ENCODE results near the gene PTPRA. TPM values are rescaled to one million over a fixed set of nuclear protein-coding genes. Genes with fewer than 3 reads are reported as not detected.

PTPRA gene
- total and polyA plus RNA-seq, 2 of the 8 experiments (the other 6 are each of a cell fraction or from before 2014, with no cell fraction given), result 47.7 to 51.3 TPM

DNA sequence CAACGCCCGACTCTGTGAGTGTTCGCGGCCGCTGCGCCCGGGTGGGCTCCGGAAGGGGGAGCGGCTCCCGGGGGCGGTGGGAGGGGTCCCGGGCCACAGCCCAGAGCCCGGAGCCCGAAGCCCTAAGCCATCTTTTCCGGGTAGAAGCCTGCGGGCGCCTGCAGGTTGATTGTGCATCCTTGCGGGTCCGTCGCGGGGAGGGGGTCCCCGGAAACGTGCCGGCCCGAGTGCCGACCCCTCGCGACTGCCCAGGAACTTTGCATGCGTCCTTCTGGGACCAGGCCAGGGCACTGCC, 413 bp downstream of the PTPRA start (continued):
- TF ChIP-seq, protein P1, sequence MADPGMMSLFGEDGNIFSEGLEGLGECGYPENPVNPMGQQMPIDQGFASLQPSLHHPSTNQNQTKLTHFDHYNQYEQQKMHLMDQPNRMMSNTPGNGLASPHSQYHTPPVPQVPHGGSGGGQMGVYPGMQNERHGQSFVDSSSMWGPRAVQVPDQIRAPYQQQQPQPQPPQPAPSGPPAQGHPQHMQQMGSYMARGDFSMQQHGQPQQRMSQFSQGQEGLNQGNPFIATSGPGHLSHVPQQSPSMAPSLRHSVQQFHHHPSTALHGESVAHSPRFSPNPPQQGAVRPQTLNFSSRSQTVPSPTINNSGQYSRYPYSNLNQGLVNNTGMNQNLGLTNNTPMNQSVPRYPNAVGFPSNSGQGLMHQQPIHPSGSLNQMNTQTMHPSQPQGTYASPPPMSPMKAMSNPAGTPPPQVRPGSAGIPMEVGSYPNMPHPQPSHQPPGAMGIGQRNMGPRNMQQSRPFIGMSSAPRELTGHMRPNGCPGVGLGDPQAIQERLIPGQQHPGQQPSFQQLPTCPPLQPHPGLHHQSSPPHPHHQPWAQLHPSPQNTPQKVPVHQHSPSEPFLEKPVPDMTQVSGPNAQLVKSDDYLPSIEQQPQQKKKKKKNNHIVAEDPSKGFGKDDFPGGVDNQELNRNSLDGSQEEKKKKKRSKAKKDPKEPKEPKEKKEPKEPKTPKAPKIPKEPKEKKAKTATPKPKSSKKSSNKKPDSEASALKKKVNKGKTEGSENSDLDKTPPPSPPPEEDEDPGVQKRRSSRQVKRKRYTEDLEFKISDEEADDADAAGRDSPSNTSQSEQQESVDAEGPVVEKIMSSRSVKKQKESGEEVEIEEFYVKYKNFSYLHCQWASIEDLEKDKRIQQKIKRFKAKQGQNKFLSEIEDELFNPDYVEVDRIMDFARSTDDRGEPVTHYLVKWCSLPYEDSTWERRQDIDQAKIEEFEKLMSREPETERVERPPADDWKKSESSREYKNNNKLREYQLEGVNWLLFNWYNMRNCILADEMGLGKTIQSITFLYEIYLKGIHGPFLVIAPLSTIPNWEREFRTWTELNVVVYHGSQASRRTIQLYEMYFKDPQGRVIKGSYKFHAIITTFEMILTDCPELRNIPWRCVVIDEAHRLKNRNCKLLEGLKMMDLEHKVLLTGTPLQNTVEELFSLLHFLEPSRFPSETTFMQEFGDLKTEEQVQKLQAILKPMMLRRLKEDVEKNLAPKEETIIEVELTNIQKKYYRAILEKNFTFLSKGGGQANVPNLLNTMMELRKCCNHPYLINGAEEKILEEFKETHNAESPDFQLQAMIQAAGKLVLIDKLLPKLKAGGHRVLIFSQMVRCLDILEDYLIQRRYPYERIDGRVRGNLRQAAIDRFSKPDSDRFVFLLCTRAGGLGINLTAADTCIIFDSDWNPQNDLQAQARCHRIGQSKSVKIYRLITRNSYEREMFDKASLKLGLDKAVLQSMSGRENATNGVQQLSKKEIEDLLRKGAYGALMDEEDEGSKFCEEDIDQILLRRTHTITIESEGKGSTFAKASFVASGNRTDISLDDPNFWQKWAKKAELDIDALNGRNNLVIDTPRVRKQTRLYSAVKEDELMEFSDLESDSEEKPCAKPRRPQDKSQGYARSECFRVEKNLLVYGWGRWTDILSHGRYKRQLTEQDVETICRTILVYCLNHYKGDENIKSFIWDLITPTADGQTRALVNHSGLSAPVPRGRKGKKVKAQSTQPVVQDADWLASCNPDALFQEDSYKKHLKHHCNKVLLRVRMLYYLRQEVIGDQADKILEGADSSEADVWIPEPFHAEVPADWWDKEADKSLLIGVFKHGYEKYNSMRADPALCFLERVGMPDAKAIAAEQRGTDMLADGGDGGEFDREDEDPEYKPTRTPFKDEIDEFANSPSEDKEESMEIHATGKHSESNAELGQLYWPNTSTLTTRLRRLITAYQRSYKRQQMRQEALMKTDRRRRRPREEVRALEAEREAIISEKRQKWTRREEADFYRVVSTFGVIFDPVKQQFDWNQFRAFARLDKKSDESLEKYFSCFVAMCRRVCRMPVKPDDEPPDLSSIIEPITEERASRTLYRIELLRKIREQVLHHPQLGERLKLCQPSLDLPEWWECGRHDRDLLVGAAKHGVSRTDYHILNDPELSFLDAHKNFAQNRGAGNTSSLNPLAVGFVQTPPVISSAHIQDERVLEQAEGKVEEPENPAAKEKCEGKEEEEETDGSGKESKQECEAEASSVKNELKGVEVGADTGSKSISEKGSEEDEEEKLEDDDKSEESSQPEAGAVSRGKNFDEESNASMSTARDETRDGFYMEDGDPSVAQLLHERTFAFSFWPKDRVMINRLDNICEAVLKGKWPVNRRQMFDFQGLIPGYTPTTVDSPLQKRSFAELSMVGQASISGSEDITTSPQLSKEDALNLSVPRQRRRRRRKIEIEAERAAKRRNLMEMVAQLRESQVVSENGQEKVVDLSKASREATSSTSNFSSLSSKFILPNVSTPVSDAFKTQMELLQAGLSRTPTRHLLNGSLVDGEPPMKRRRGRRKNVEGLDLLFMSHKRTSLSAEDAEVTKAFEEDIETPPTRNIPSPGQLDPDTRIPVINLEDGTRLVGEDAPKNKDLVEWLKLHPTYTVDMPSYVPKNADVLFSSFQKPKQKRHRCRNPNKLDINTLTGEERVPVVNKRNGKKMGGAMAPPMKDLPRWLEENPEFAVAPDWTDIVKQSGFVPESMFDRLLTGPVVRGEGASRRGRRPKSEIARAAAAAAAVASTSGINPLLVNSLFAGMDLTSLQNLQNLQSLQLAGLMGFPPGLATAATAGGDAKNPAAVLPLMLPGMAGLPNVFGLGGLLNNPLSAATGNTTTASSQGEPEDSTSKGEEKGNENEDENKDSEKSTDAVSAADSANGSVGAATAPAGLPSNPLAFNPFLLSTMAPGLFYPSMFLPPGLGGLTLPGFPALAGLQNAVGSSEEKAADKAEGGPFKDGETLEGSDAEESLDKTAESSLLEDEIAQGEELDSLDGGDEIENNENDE (IDR thresholded peaks at IDR 0.05; ENCODE audit: insufficient replicate concordance, low read length), result no peak
- TF ChIP-seq TBP (IDR thresholded peaks at IDR 0.05; ENCODE audit: low read depth, low read length), result no peak
- no peak for TF ChIP-seq YY1 (IDR thresholded peaks at IDR 0.05; ENCODE audit: low read depth, low read length)
- no peak for TF ChIP-seq CREB1 (IDR thresholded peaks at IDR 0.05)
- TF ChIP-seq, protein P2, sequence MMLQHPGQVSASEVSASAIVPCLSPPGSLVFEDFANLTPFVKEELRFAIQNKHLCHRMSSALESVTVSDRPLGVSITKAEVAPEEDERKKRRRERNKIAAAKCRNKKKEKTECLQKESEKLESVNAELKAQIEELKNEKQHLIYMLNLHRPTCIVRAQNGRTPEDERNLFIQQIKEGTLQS (IDR thresholded peaks at IDR 0.05; ENCODE audit: insufficient read depth, low read depth, low read length), result no peak
- no peak for TF ChIP-seq RXRA (IDR thresholded peaks at IDR 0.05; ENCODE audit: insufficient read depth, low read depth, low read length)
- TF ChIP-seq TCF12 (IDR thresholded peaks at IDR 0.05; ENCODE audit: low read depth, low read length), result no peak
- no peak for TF ChIP-seq RNF2 (IDR thresholded peaks at IDR 0.05; ENCODE audit: borderline replicate concordance, low read depth, low read length, missing control alignments, poor library complexity, severe bottlenecking)
- TF ChIP-seq SRF (IDR thresholded peaks at IDR 0.05; ENCODE audit: low read depth, low read length), result no peak
